HG02852 (cell line): ENCODE measurements around the gene OR51B2.
A peak's percentile ranks its signal among the peaks of the same experiment; 100 is the strongest.
"Not testable (repeated sequence)": the region's sequence is repeated elsewhere in the genome, so short reads cannot be mapped to it uniquely, and the experiment has no call there.

Source experiments
- ATAC-seq: cut with Tn5 transposase; IDR thresholded peaks from one replicate; pipeline ENCODE4 v1.9.1; 2021; ENCODE audit warnings: mild to moderate bottlenecking, moderate library complexity; ENCODE audit not compliant: unreplicated experiment

The OR51B2 gene

GRCh38 chr11:5313326-5314023 lies 10.6 kb downstream of the OR51B2 start:
- not testable (repeated sequence) for ATAC-seq

GRCh38 chr11:5310423-5310822 lies 13.7 kb downstream of the OR51B2 start:
- no peak for ATAC-seq

GRCh38 chr11:5307256-5308019 lies 16.7 kb downstream of the OR51B2 start:
- no peak for ATAC-seq

GRCh38 chr11:5304046-5304445 lies 20.1 kb downstream of the OR51B2 start:
- no peak for ATAC-seq

- ATAC-seq = no peak
Observed at GRCh38 chr11:5303626-5304025, 20.5 kb downstream of the OR51B2 start.

- ATAC-seq = no peak
Observed at GRCh38 chr11:5301846-5302245, 22.3 kb downstream of the OR51B2 start, which contains the start of gene OR51B4. Gene OR51B4 (minus strand): TSS chr11:5301946. CDS start chr11:5301946, 0 bp downstream.

- ATAC-seq = no peak
Observed at GRCh38 chr11:5300251-5300650, 23.8 kb downstream of the OR51B2 start.

- no peak for ATAC-seq
Observed at GRCh38 chr11:5298451-5298850, 25.6 kb downstream of the OR51B2 start.

GRCh38 chr11:5297721-5298323 lies 26.3 kb downstream of the OR51B2 start:
- no peak for ATAC-seq

- ATAC-seq = not testable (repeated sequence)
Observed at GRCh38 chr11:5294342-5294995, 29.6 kb downstream of the OR51B2 start.

- ATAC-seq = no peak
Observed at GRCh38 chr11:5293028-5293427, 31.1 kb downstream of the OR51B2 start.

GRCh38 chr11:5291207-5291838 lies 32.8 kb downstream of the OR51B2 start:
- ATAC-seq = peak; percentile 94

- no peak for ATAC-seq
Observed at GRCh38 chr11:5290106-5290505, 34.0 kb downstream of the OR51B2 start.

GRCh38 chr11:5289696-5290095 lies 34.4 kb downstream of the OR51B2 start:
- ATAC-seq = no peak

- no peak for ATAC-seq
Observed at GRCh38 chr11:5288906-5289550, 35.1 kb downstream of the OR51B2 start.

GRCh38 chr11:5288108-5288905 lies 35.8 kb downstream of the OR51B2 start:
- ATAC-seq = no peak

- ATAC-seq = no peak
Observed at GRCh38 chr11:5286901-5287300, 37.2 kb downstream of the OR51B2 start.

GRCh38 chr11:5286351-5286750 lies 37.7 kb downstream of the OR51B2 start:
- no peak for ATAC-seq

GRCh38 chr11:5285703-5286340 lies 38.3 kb downstream of the OR51B2 start:
- ATAC-seq = no peak
